AG09309 (cell line): Measurements from ENCODE around the gene ZDHHC7.
"Not testable (repeated sequence)": the region's sequence is repeated elsewhere in the genome, so short reads cannot be mapped to it uniquely, and the experiment has no call there.

Experiments
- DNase-seq: peaks from one replicate; pipeline ENCODE4 v3.0.0-alpha.2; 2010; ENCODE audit warnings: low read depth
- H3K4me3 ChIP-seq: 2 replicates; pipeline ENCODE4 v1.5.1; 2011; ENCODE audit warnings: mild to moderate bottlenecking, low read depth, low read length, moderate library complexity; ENCODE audit not compliant: control insufficient read depth
- TF ChIP-seq, protein P1 (sequence below): IDR thresholded peaks from 2 replicates; pipeline ENCODE4 v1.5.1; 2011; ENCODE audit warnings: mild to moderate bottlenecking, low read depth, low read length, inconsistent platforms; ENCODE audit not compliant: insufficient read depth, control insufficient read depth; ENCODE audit errors: missing control alignments

Gene ZDHHC7

DNA sequence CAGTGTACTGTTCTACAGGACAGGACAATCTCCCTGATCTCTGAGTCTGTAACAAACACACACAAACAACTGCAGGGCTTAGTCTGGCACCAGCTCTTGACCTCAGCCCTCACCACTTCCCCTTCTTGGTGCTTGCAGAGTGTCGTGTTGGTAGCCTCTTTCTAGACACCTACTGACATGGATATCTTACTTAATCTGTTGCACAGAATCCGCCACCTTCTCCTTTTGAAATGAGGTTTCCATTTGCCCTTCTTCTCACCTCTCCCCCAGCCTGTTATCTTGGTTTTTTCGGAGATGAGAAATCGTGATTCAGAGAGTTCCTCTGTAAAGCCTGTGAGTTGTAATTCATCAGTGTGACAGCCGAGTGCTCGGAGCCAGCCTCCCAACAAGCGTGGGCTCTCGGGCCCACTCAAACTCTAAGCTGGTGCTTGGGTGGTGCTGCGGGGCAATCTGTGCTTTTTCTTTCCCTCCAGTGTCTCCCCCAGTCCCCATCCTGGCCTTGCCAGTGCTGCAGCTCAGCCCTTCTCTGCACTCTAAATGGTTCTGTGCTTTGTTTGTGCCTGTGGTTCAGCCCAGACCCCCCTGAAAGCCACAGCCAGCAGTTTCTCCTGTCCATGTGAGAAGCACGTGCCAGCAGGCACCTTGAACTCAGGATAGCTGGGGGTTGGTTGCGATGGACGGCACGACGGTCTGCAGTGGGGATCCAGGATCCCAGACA, 44.3 kb upstream of the ZDHHC7 start:
- peak overlapping the region; percentile 16 for H3K4me3 ChIP-seq
- peak; percentile 5 for DNase-seq
- TF ChIP-seq, protein P1, sequence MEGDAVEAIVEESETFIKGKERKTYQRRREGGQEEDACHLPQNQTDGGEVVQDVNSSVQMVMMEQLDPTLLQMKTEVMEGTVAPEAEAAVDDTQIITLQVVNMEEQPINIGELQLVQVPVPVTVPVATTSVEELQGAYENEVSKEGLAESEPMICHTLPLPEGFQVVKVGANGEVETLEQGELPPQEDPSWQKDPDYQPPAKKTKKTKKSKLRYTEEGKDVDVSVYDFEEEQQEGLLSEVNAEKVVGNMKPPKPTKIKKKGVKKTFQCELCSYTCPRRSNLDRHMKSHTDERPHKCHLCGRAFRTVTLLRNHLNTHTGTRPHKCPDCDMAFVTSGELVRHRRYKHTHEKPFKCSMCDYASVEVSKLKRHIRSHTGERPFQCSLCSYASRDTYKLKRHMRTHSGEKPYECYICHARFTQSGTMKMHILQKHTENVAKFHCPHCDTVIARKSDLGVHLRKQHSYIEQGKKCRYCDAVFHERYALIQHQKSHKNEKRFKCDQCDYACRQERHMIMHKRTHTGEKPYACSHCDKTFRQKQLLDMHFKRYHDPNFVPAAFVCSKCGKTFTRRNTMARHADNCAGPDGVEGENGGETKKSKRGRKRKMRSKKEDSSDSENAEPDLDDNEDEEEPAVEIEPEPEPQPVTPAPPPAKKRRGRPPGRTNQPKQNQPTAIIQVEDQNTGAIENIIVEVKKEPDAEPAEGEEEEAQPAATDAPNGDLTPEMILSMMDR = no peak

DNA sequence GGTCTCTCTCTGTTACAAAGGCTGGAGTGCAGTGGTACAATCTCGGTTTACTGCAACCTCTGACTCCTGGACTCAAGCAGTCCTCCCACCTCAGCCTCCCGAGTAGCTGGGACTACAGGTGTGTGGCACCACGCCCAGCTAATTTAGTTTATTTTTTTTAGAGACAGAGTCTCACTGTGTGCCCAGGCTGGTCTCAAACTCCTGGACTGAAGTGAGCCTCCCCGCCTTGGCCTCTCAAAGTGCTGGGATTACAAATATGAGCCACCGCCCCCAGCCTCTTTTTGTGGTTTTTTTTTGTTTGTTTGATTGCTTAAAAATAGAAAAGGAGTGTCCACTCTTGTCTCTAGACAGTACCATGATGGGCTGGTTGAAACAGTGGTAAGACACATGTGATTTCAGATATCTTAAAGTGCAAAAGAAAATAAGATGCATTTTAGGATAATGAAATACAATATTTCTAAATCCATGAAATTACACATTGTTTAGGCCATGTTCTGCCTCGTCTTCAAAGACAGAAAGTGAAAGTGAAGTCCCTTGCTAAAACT, 43.7 kb upstream of the ZDHHC7 start:
- H3K4me3 ChIP-seq = no peak overlapping the region; the same call in 1 of the 2 replicates
- no peak for DNase-seq
- TF ChIP-seq, protein P1 = no peak

DNA sequence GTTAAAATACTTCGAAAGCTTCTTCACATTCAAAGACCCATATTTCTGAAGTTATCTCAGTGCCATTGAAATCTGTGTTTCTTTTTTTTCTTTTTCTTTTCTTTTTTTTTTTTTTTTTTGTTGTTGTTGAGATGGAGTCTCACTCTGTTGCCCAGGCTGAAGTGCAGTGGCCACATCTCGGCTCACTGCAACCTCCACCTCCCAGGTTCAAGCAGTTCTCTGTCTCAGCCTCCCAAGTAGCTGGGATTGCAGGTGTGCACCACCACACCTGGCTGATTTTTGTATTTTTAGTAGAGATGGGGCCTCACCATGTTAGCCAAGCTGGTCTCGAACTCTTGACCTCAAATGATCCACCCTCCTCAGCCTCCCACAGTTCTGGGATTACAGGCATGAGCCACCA, 43.0 kb upstream of the ZDHHC7 start:
- not testable (repeated sequence) for DNase-seq, H3K4me3 ChIP-seq

GRCh38 chr16:85052536-85052935, 41.2 kb upstream of the ZDHHC7 start:
- no peak overlapping the region for H3K4me3 ChIP-seq
- no peak for DNase-seq
- TF ChIP-seq, protein P1 = no peak

- TF ChIP-seq, protein P1 = no peak
- H3K4me3 ChIP-seq = no peak overlapping the region
- no peak for DNase-seq
Observed at GRCh38 chr16:85051683-85052082, 40.3 kb upstream of the ZDHHC7 start.

- no peak overlapping the region for H3K4me3 ChIP-seq
- TF ChIP-seq, protein P1 = no peak
- no peak for DNase-seq
Observed at GRCh38 chr16:85051067-85051581, 39.8 kb upstream of the ZDHHC7 start.

- TF ChIP-seq, protein P1 = no peak
- no peak overlapping the region for H3K4me3 ChIP-seq
- DNase-seq = no peak
Observed at GRCh38 chr16:85049706-85050305, 38.5 kb upstream of the ZDHHC7 start.
